Hepatocyte (in vitro differentiated cells): Measurements from ENCODE around the gene CTCFL. TPM values are rescaled to one million over a fixed set of nuclear protein-coding genes. Genes with fewer than 3 reads are reported as not detected.

Experiments
- DNase-seq: peaks from one replicate; pipeline ENCODE4 v3.0.0-alpha.2; 2016; ENCODE audit warnings: low spot score
- H2AFZ ChIP-seq: fragments of 200-600 bp; sonication (generic); 2 replicates; pipeline ENCODE4 v1.6.0; 2016; ENCODE audit warnings: antibody characterized with exemption, mild to moderate bottlenecking
- H3K27ac ChIP-seq: fragments of 200-600 bp; sonication (generic); 2 replicates; pipeline ENCODE4 v1.5.1; 2016; ENCODE audit warnings: mild to moderate bottlenecking
- H3K27me3 ChIP-seq: fragments of 200-600 bp; sonication (generic); 2 replicates; pipeline ENCODE4 v1.6.1; 2016
- H3K36me3 ChIP-seq: fragments of 200-600 bp; sonication (generic); replicated peaks from 2 replicates; pipeline ENCODE4 v1.5.1; 2016; ENCODE audit warnings: low read depth; ENCODE audit not compliant: insufficient read depth
- H3K4me1 ChIP-seq: fragments of 200-600 bp; sonication (generic); 2 replicates; pipeline ENCODE4 v1.5.1; 2016; ENCODE audit warnings: mild to moderate bottlenecking, moderate library complexity; ENCODE audit not compliant: insufficient read depth
- H3K4me2 ChIP-seq: fragments of 200-600 bp; sonication (generic); 2 replicates; pipeline ENCODE4 v1.6.0; 2016
- H3K4me3 ChIP-seq: fragments of 200-600 bp; sonication (generic); 2 replicates; pipeline ENCODE4 v1.5.1; 2016; ENCODE audit warnings: mild to moderate bottlenecking
- H3K79me2 ChIP-seq: fragments of 200-600 bp; sonication (generic); 2 replicates; pipeline ENCODE4 v1.6.0; 2017; ENCODE audit warnings: mild to moderate bottlenecking
- H3K9me2 ChIP-seq: fragments of 200-600 bp; sonication (generic); replicated peaks from 2 replicates; pipeline ENCODE4 v1.6.0; 2017; ENCODE audit warnings: mild to moderate bottlenecking; ENCODE audit not compliant: insufficient read depth
- H3K9me3 ChIP-seq: fragments of 200-600 bp; sonication (generic); 2 replicates; pipeline ENCODE4 v1.5.1; 2016; ENCODE audit warnings: low read depth, mild to moderate bottlenecking
- H4K20me1 ChIP-seq: fragments of 200-600 bp; sonication (generic); 2 replicates; pipeline ENCODE4 v1.6.0; 2016; ENCODE audit warnings: mild to moderate bottlenecking; ENCODE audit not compliant: insufficient read depth, poor library complexity, severe bottlenecking
- EZH2 ChIP-seq: fragments of 200-600 bp; sonication (generic); IDR thresholded peaks from 2 replicates; pipeline ENCODE4 v1.6.1; 2016; ENCODE audit warnings: antibody characterized with exemption, mild to moderate bottlenecking, borderline replicate concordance
- EZH2phosphoT487 ChIP-seq: fragments of 200-600 bp; sonication (generic); IDR thresholded peaks from one replicate; pipeline ENCODE4 v1.6.1; 2018; ENCODE audit warnings: antibody characterized with exemption, mild to moderate bottlenecking, low read depth, moderate library complexity; ENCODE audit not compliant: unreplicated experiment, severe bottlenecking
- WGBS: methylation state at CpG from one replicate; pipeline ENCODE4 v1.1.6; 2016; ENCODE audit warnings: low lambda C conversion rate; ENCODE audit errors: missing lambda C conversion rate; 5-methylcytosine and 5-hydroxymethylcytosine counted together
- polyA plus RNA-seq: library from polyadenylated mRNA; unstranded; fragments of >200 nt; fragmentation: Nextera tagmentation; extraction: Ambion mirVana; gene quantifications from 2 replicates; pipeline ENCODE4 v1.2.1, GENCODE V29; 2016
- total RNA-seq: library from RNA; depleted of rRNA; stranded (reverse); fragments of >200 nt; gene quantifications from 2 replicates; pipeline ENCODE4 v1.2.3, GENCODE V29; 2014
- TF ChIP-seq, protein P1 (sequence below): fragments of 200-600 bp; sonication (generic); IDR thresholded peaks from 2 replicates; pipeline ENCODE4 v1.5.1; 2016; ENCODE audit warnings: antibody characterized with exemption, mild to moderate bottlenecking; ENCODE audit not compliant: poor library complexity

CTCFL gene
- total and polyA plus RNA-seq, 2 experiments from 2014 or later, result not detected

- no peak for DNase-seq
- Histone ChIP-seq H3K36me3 (no peaks in the 10 kb centered on the region), H3K4me3 (no peak overlapping the region), H3K27me3 (peaks cover 20% of the 10 kb centered on the region), H3K9me3 (no peaks in the 10 kb centered on the region), H3K9me2 (no peaks in the 10 kb centered on the region), H2AFZ (no peak overlapping the region), H3K79me2 (no peaks in the 10 kb centered on the region), H3K27ac (no peak overlapping the region), H3K4me2 (no peak overlapping the region), H3K4me1 (no peaks in the 10 kb centered on the region), H4K20me1 (no peaks in the 10 kb centered on the region)
- TF ChIP-seq EZH2, result no peak
- TF ChIP-seq EZH2phosphoT487, result no peak
- TF ChIP-seq, protein P1, sequence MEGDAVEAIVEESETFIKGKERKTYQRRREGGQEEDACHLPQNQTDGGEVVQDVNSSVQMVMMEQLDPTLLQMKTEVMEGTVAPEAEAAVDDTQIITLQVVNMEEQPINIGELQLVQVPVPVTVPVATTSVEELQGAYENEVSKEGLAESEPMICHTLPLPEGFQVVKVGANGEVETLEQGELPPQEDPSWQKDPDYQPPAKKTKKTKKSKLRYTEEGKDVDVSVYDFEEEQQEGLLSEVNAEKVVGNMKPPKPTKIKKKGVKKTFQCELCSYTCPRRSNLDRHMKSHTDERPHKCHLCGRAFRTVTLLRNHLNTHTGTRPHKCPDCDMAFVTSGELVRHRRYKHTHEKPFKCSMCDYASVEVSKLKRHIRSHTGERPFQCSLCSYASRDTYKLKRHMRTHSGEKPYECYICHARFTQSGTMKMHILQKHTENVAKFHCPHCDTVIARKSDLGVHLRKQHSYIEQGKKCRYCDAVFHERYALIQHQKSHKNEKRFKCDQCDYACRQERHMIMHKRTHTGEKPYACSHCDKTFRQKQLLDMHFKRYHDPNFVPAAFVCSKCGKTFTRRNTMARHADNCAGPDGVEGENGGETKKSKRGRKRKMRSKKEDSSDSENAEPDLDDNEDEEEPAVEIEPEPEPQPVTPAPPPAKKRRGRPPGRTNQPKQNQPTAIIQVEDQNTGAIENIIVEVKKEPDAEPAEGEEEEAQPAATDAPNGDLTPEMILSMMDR, result no peak
- WGBS, result 80% methylated on average over 18 of the region's 18 CpGs
These were observed 56.2 kb downstream of the CTCFL start for GRCh38 chr20:57468523-57469417.

DNA sequence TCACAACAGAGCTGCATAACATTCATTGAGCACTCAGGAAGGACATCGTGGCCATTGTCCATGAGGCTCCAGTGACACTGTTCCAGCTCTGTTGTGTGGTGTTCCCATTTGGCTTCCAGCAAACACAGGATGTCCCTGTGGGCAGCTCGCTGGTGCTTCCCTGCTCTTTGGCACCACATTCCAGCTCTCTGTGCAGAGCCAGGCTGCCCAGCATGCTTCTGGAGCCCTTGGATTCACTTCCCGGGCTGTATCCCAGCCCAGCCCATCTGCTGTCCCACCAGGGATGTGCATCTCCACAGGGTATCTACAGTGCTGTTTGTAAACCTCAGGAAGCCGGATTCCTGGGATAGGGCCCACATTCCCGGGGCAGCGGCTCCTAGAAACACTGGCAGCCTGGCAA, 57.2 kb downstream of the CTCFL start:
- no peaks in the 10 kb centered on the region for H3K36me3 ChIP-seq
- H3K4me2 ChIP-seq, result no peak overlapping the region
- H3K27me3 ChIP-seq, result peaks cover 20% of the 10 kb centered on the region
- H3K27ac ChIP-seq, result no peak overlapping the region
- no peak for DNase-seq
- no peaks in the 10 kb centered on the region for H3K4me1 ChIP-seq
- H3K79me2 ChIP-seq, result no peaks in the 10 kb centered on the region
- 82% methylated on average over 6 of the region's 6 CpGs for WGBS
- H3K4me3 ChIP-seq, result no peak overlapping the region
- no peaks in the 10 kb centered on the region for H3K9me2 ChIP-seq
- TF ChIP-seq, protein P1, result no peak
- no peak for TF ChIP-seq EZH2phosphoT487
- H3K9me3 ChIP-seq, result no peaks in the 10 kb centered on the region
- no peaks in the 10 kb centered on the region for H4K20me1 ChIP-seq
- H2AFZ ChIP-seq, result no peak overlapping the region

DNA sequence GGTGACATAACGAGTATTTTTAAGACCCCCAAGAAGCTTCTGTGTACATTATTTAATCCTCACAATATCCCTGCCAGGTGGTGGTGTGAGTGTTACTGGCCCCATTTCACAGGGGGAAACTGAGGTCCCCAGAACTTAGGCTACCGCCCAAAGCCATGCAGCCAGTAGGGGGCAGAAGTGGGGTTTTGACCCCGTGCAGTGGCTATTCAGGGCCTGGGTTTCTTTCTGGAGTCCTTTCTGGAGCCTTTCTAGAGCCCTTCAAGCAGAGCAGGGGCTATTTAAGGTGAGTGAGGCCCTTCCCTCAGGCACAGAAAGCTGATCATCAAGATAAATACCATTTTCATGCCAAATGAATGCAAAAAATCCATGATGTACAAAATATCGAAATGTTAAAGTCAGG, 59.0 kb downstream of the CTCFL start:
- Histone ChIP-seq H2AFZ (no peak overlapping the region), H3K4me3 (no peak overlapping the region), H3K4me1 (no peaks in the 10 kb centered on the region), H3K27me3 (peaks cover 20% of the 10 kb centered on the region), H3K36me3 (no peaks in the 10 kb centered on the region), H3K9me3 (no peaks in the 10 kb centered on the region), H3K4me2 (no peak overlapping the region), H4K20me1 (no peaks in the 10 kb centered on the region), H3K27ac (no peak overlapping the region), H3K9me2 (no peaks in the 10 kb centered on the region), H3K79me2 (no peaks in the 10 kb centered on the region)
- TF ChIP-seq, protein P1, result no peak
- TF ChIP-seq EZH2 (no peak), EZH2phosphoT487 (no peak)
- WGBS, result 85% methylated on average over 4 of the region's 4 CpGs
- no peak for DNase-seq
